MG63 (cell line): ENCODE results near the gene ADAMTS17. TPM values are rescaled to one million over a fixed set of nuclear protein-coding genes. Genes with fewer than 3 reads are reported as not detected.

Source experiments
- DNase-seq: peaks from one replicate; pipeline ENCODE4 v3.0.0-alpha.2; 2020
- H3K27me3 ChIP-seq: fragments of 250-450 bp; sonication (Bioruptor Pico); 2 replicates; pipeline ENCODE4 v1.5.1; 2020; ENCODE audit warnings: mild to moderate bottlenecking, moderate library complexity
- H3K36me3 ChIP-seq: fragments of 250-450 bp; sonication (Bioruptor Pico); 2 replicates; pipeline ENCODE4 v1.5.1; 2020; ENCODE audit warnings: mild to moderate bottlenecking, moderate library complexity
- H3K4me3 ChIP-seq: fragments of 250-450 bp; sonication (Bioruptor Pico); 2 replicates; pipeline ENCODE4 v1.5.1; 2020; ENCODE audit warnings: mild to moderate bottlenecking, moderate library complexity
- H3K9me3 ChIP-seq: fragments of 250-450 bp; sonication (Bioruptor Pico); 2 replicates; pipeline ENCODE4 v1.5.1; 2020; ENCODE audit warnings: mild to moderate bottlenecking, moderate library complexity
- total RNA-seq: library from RNA; depleted of rRNA; stranded (reverse); fragments of >200 nt; shearing (Covaris generic); gene quantifications from 2 replicates; pipeline ENCODE4 v1.2.3, GENCODE V29; 2014; ENCODE audit warnings: low replicate concordance

ADAMTS17 gene
- total RNA-seq, 1 experiment from 2014 or later: 3.8 TPM

GRCh38 chr15:100207053-100207452 is 134.7 kb downstream of the ADAMTS17 start:
- Histone ChIP-seq H3K36me3 (no peaks in the 10 kb centered on the region), H3K9me3 (no peaks in the 10 kb centered on the region), H3K27me3 (no peaks in the 10 kb centered on the region), H3K4me3 (no peak overlapping the region)
- no peak for DNase-seq

- no peak for DNase-seq
- H3K4me3 ChIP-seq: no peak overlapping the region
- no peaks in the 10 kb centered on the region for H3K36me3 ChIP-seq
- H3K27me3 ChIP-seq: no peaks in the 10 kb centered on the region
- H3K9me3 ChIP-seq: no peaks in the 10 kb centered on the region
These were observed 135.1 kb downstream of the ADAMTS17 start for GRCh38 chr15:100206643-100207042.

- DNase-seq: no peak
- no peaks in the 10 kb centered on the region for H3K9me3 ChIP-seq
- H3K4me3 ChIP-seq: no peak overlapping the region
- no peaks in the 10 kb centered on the region for H3K36me3 ChIP-seq
- H3K27me3 ChIP-seq: no peaks in the 10 kb centered on the region
These were observed 136.1 kb downstream of the ADAMTS17 start for GRCh38 chr15:100205549-100206295.

GRCh38 chr15:100204771-100205170 is 137.0 kb downstream of the ADAMTS17 start:
- Histone ChIP-seq H3K27me3 (no peaks in the 10 kb centered on the region), H3K9me3 (no peaks in the 10 kb centered on the region), H3K36me3 (no peaks in the 10 kb centered on the region), H3K4me3 (no peak overlapping the region)
- no peak for DNase-seq

GRCh38 chr15:100204211-100204610 is 137.6 kb downstream of the ADAMTS17 start:
- no peak overlapping the region for H3K4me3 ChIP-seq
- H3K27me3 ChIP-seq: no peaks in the 10 kb centered on the region
- H3K36me3 ChIP-seq: no peaks in the 10 kb centered on the region
- H3K9me3 ChIP-seq: no peaks in the 10 kb centered on the region
- no peak for DNase-seq

GRCh38 chr15:100202309-100202960 is 139.3 kb downstream of the ADAMTS17 start:
- no peaks in the 10 kb centered on the region for H3K36me3 ChIP-seq
- no peaks in the 10 kb centered on the region for H3K27me3 ChIP-seq
- H3K9me3 ChIP-seq: no peaks in the 10 kb centered on the region
- no peak for DNase-seq
- H3K4me3 ChIP-seq: no peak overlapping the region

- no peaks in the 10 kb centered on the region for H3K27me3 ChIP-seq
- H3K4me3 ChIP-seq: no peak overlapping the region
- DNase-seq: no peak
- H3K36me3 ChIP-seq: no peaks in the 10 kb centered on the region
- no peaks in the 10 kb centered on the region for H3K9me3 ChIP-seq
These were observed 140.1 kb downstream of the ADAMTS17 start for GRCh38 chr15:100201376-100202280.

- Histone ChIP-seq H3K9me3 (no peaks in the 10 kb centered on the region), H3K36me3 (no peaks in the 10 kb centered on the region), H3K27me3 (no peaks in the 10 kb centered on the region), H3K4me3 (no peak overlapping the region)
- no peak for DNase-seq
These were observed 141.4 kb downstream of the ADAMTS17 start for GRCh38 chr15:100200287-100200880.

- no peak for DNase-seq
- no peaks in the 10 kb centered on the region for H3K36me3 ChIP-seq
- H3K27me3 ChIP-seq: no peaks in the 10 kb centered on the region
- H3K4me3 ChIP-seq: no peak overlapping the region
- no peaks in the 10 kb centered on the region for H3K9me3 ChIP-seq
These were observed 142.0 kb downstream of the ADAMTS17 start for GRCh38 chr15:100199711-100200286.

GRCh38 chr15:100198442-100198841 is 143.3 kb downstream of the ADAMTS17 start:
- Histone ChIP-seq H3K4me3 (no peak overlapping the region), H3K9me3 (no peaks in the 10 kb centered on the region), H3K27me3 (no peaks in the 10 kb centered on the region), H3K36me3 (no peaks in the 10 kb centered on the region)
- no peak for DNase-seq

- Histone ChIP-seq H3K27me3 (no peaks in the 10 kb centered on the region), H3K4me3 (no peak overlapping the region), H3K36me3 (no peaks in the 10 kb centered on the region), H3K9me3 (no peaks in the 10 kb centered on the region)
- no peak for DNase-seq
These were observed 145.3 kb downstream of the ADAMTS17 start for GRCh38 chr15:100196326-100197058.

GRCh38 chr15:100194996-100195395 is 146.8 kb downstream of the ADAMTS17 start:
- Histone ChIP-seq H3K27me3 (no peaks in the 10 kb centered on the region), H3K9me3 (no peaks in the 10 kb centered on the region), H3K36me3 (no peaks in the 10 kb centered on the region), H3K4me3 (no peak overlapping the region)
- DNase-seq: no peak

GRCh38 chr15:100193277-100193860 is 148.4 kb downstream of the ADAMTS17 start:
- no peaks in the 10 kb centered on the region for H3K36me3 ChIP-seq
- H3K27me3 ChIP-seq: no peaks in the 10 kb centered on the region
- H3K9me3 ChIP-seq: no peaks in the 10 kb centered on the region
- H3K4me3 ChIP-seq: no peak overlapping the region
- no peak for DNase-seq

- Histone ChIP-seq H3K36me3 (no peaks in the 10 kb centered on the region), H3K27me3 (no peaks in the 10 kb centered on the region), H3K9me3 (no peaks in the 10 kb centered on the region), H3K4me3 (no peak overlapping the region)
- no peak for DNase-seq
These were observed 149.4 kb downstream of the ADAMTS17 start for GRCh38 chr15:100192097-100193080.

GRCh38 chr15:100191161-100191560 is 150.6 kb downstream of the ADAMTS17 start:
- H3K9me3 ChIP-seq: no peaks in the 10 kb centered on the region
- H3K36me3 ChIP-seq: no peaks in the 10 kb centered on the region
- H3K4me3 ChIP-seq: no peak overlapping the region
- no peak for DNase-seq
- H3K27me3 ChIP-seq: no peaks in the 10 kb centered on the region
